ENCODE results near the gene AIPL1.

Gene AIPL1

DNA sequence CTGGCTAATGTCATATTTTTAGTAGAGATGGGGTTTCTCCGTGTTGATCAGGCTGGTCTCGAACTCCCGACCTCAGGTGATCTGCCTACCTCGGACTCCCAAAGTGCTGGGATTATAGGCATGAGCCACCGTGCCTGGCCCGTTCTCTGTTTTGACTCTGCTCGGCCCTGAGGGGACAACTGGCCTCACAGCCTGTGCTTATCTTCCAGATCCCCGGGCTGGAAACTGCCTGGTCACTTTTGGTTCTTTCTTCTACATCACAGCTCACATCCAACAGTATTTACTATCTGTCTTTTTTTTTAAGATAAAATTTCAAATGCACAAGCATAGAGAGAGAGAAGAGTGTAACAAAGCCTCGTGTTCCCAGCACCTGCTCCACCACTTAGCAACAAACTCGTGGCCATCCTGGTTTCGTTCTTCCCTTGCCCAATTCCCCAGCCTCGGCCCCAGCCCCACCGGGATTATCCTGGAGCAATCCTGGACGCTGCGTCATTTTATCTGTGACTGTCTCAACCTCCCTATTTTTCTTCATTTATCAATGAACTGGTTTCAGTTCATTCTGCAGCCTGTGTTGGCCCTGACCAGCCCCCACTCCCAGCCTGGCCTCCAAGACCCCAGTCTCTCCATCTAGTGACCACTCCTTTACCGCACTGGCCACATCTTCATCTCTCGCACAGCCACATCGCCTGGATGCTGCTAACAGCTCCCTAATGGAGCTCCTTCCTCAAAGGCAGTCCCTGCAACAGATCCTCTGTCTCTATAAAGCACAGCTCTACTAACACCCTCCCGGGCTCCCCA lies 30.5 kb upstream of the AIPL1 start:
- DNase-seq, result no peak

DNA sequence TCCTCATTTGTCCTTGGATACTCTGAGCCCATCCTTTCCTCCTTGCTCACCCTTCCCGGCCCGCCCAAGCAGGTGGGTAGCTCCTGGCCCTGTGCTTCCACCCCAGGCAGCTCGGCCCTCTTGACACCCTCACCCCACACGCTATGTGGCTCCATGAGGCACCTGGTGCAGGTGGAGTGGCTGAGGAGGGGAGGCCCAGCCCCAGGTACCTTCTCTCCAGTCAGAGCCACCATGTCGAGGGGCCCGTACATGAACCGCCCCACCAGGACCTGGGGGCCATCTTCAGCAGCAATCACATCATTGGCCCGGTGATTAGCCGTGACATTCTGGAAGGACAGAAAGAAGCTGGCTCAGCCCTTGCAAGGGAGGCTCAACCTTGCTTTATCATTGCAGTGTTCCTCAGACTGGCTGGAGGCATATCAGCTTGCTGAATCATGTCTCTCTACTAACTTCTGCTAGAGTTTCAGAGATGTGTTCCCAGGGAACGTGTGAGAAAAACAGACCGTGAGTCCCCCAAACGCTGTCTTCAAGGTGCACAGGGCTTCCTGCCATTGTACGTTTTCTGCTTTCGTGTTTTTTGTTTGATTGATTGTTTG lies 29.6 kb upstream of the AIPL1 start:
- DNase-seq, result no peak

DNA sequence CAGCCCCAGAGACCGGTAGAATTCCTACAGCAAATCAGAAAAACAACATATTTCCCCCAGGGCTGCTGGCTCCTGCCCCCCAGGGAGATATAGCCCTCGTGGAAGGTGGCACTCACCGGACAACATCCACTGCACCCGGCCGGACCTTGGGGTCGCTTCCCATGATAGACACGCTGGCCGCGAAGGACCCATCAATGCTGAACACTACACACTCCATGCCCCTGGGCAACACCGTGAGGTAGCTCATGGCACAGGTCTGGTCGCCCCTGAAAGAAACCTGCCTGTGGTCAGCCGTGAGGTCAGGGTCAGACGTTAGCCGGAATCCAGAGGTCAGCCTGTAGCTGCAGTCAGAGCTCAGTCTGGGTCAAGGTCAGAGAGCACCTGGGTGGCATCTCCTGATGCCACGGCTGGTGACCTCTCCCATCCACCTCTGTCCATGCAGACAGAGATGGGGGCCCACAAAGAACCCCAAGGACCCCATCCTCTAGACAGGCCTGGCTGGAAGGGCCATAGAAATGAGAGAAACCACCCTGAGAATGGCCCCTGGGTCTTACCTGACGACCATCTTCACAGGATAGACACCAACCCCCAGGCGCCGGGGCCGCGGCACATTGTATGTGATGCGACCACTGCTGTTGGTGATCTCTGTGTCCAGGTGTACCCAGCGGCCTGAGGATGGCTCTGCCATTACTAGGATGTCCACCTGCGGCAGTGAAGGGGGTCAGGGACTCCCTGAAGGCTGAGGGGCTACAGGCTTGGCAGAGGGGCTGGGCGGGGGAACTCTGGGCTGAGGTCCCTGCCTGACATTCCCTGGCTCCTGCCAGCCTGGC lies 28.9 kb upstream of the AIPL1 start:
- no peak for DNase-seq

DNA sequence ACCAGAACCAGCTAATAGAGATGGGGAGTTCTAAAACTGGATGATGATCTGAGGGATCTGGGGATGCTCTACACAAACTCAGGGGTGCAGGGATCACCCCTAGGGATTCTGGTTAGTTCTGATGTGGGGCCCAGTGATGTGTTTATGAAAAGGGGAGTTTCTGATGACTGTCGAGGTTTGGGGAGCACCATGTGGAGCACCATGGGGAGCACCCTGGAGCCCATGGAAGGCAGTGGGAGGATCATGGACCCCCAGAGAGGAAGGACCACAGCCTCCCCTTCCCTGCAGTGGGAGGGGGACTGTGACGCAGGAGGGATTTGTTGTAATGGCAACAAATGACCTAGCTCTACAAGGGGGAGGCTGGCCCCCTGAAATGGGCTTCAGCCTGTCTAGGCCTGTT lies 27.8 kb upstream of the AIPL1 start:
- DNase-seq, result no peak

DNA sequence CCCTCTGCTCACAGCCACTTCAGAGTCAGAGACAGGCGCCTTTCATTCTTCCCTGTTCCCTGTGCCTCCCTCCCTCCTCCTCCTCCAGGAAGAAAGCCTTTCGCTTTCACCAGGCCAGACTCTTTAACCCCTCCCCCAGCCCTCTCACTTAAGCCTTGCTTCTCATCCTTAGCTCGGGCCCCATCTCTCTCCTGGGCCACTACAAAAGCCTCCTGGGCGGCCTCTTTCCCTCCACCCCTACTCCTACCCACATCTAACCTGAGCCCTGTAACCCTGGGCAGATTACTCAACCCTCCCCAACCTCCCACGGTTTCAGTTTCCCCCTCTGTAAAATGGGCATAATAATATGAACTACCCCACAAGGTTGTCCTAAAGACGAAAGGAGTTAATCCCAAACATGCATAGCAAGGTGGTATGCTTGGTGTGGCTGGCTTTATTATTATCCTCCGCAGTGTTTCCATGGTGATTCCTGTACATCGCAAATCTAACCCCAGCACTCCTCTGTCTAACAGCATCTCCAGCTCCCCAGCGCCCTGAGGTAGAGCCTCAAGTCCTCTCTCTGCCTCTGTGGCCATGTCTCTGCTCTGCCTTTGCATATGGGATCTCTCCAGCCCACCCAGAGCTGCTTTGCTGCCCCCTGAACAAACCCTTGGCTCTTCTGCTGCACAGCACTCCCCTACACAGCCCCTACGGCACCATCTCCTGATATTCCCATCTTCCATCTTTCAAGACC lies 27.0 kb upstream of the AIPL1 start:
- DNase-seq, result no peak

DNA sequence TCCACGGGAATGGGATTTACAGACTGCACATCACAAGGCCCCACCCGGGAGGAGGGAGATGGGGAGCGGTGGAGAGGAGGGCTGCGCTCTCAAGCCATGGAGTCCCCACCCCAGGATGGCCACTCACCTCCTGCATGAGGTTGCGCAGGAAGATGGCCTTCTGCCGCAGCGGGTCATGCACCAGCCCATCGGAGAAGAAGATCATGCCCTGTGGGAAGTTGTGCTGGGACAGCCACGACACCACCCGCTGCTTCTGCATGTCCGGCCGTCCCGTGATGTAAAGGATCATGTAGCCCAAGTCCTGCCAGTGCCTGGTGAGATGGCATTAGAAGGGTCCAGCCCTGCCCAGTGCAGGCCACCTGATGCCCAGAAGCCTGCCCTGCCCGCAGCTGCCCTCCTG lies 26.3 kb upstream of the AIPL1 start:
- no peak for DNase-seq

DNA sequence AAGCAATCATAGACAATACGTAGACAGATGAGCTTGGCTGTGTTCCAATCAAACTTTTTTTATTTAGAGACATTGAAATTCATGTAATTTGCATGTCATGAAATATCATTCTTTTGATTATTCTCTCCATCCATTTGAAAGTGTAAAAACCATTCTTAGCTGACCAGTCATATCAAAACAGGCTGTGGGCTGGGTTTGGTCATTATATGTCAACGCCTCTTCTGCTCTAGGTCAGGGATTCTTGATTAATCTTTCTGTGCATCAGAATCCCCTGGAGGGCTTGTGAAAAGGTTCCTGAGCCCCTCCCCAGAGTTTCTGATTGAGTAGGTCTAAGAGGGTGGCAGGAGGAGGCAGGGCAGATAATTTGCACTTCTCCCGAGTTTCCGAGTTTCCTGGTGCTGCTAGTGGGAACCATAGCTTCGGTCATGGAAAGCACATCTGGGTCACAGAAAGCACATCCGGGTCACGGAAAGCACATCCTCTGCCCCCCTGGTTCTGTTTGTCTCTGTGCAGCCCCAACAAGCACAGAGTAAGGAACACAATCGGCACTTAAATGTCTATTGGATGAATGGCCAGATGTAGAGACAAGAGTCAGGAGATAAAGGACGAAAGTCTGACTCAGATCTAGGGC lies 25.7 kb upstream of the AIPL1 start:
- DNase-seq, result no peak

DNA sequence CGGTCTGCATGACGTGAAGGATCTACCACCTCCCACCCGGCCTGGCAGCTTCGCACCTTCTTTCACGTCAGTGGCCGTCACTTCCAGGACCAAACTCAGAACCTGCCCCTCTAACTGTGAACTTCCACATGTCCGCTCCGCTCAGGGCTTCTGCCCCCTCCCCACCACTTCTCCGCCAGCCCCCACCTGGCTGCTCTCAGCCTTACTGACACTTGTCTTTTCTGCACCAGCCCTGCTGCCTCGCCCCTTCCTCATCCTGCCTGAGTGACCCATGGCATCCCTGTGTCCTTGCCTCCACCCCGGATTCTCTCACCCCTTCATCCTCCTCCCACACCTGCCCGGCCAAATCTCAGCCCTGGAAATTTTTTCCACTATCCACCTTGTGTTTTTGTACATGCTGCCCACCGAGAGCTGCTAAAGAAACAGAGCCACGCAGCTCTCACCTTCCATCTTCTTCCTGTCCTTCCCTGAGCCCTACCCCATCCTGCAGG lies 23.6 kb upstream of the AIPL1 start:
- no peak for DNase-seq

DNA sequence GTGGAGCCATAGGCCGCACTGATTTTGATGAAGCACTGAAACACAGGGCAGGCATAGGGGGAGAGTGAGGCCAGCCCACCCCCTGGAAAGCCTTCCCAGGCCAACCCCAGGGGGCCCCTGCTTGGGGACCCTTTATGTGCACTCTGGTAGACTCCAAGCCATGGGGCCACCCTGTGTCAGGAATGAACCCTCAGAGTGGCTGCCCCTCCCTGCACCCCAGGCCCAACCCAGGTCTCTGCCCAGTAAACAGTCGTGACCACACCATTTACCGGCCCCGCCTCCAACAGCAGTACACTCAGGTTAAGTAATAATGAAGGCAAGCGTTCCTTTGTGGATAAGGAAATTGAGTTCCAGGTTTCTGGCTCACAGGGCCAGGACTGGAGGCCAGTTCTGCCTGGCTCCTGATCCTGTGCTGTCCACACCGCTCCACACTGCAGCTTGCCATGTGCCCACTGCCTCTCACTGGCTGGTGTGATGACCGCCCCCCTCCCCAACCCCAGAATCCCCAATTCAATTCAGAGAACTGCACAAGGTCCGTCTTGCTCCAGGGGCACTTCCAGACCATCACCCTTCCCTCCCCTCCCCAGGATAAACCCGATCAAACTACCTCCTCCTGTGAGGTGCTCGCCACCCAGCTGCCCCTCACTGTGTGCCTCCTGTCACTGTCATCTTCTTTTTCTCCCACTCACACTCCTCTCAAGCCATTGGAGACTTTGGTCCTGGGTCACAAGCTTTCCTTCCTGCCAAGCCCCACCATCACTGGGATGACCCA lies 23.0 kb upstream of the AIPL1 start:
- DNase-seq, result no peak

DNA sequence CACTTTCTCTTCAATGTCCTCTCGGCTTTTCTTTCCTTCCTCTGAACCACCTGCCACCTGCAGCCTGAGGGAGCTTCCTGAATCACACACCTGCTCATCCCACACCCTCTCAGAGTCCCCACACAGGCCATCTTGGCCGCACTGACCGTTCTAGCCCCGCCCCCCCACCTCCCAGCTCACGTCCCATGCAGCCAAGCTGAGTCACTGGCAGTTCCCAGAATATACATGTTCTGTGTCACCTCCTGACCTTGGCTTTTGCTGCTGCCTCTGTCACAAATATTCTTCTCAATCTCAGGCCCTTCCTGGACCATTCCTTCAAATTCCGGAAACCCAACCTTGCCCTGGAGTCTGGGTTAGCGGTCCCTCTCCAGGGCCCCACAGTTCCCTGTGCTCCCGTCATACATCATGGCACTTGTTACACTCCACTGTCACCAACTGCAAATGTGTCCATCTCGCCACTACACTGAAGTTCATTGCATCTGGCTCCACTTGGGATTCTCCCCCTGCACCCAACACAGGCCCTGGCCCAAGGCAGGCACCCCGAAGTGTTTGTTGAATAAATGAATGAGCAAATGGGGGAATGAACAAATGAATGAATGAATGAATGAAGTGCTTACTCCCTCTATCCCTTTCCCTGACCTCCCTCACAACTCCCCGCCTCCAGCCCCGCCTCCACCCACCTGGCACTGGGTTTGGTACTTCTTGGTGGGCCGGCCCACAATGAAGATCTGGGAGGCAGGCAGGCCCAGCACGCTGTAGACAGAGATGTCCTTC lies 22.2 kb upstream of the AIPL1 start:
- DNase-seq, result no peak

DNA sequence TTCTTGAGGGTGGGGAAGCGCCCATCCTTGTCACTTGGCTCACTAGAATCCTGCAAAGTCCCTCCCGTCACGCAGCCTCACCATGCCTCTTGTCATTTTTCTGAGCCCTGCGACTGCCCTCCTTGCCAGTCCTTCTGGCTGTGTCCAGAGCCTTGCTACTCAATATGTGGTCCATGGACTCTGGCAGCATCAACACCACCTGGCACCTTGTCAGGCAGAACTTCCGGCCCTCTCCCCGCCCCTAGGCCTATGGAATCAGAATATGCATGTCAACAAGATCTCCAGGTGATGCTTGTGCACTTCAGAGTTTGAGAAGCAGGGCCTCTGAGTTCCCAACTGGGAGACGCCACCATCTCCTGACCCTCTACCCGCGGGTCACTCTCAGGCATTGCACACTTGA lies 21.4 kb upstream of the AIPL1 start:
- DNase-seq, result no peak

DNA sequence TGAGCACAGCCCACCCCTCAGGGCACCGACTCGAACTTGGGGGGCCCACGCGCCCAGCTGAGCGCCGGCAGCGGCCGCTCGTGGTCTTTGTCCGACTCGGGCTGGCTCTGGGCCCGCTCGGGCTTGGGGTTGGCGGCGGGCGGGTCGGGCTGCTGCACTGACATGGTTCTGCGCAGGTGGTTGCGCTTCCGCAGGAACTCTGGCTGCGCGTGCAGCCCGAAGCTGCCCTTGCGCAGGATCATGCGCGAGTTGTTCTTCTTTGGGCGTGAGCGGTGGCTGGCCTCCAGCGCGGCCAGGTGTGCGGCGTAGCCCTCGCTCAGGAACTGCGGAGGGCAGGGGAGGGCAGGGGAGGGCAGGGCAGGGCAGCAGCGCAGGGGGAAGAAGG lies 20.4 kb upstream of the AIPL1 start:
- no peak for DNase-seq

DNA sequence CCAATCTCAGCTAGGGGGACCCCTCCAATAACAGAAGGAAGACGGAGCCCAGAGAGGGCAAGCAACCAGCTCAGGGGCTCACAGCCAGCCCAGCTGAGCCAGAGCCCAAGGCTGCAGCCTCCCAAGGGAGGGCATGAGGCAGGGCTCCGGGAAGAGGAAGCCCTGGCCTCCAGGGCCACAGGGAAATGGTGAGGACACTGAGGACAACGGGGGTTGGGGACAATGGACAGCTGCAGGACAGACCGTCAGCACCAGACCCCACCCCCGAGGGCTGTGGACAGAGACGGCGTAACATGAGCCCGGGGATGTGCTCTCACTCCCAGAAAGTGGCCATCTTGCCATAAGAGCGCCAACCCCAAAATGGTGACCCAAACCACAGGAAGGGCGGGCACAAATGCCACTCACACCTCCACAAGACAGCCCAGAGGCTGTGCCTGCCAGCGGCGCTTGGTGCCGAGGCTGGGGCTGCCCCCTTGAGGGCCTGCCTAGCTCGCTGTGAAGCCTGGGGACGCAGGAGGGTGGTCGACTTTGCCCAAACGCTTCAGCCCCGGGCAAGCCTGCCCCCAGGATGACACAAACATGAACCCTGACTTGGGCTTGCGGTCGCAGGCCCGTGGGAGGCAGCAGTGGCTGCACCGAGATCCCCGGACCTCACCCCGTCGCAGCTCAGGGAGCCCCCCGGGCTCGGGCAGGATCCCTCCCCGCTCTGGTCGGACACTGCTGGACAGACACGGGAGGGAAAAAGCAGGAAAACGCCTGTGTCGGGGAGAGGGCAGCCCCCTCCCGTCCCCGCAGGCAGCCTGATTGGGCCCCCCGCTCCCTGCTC lies 19.8 kb upstream of the AIPL1 start:
- no peak for DNase-seq

DNA sequence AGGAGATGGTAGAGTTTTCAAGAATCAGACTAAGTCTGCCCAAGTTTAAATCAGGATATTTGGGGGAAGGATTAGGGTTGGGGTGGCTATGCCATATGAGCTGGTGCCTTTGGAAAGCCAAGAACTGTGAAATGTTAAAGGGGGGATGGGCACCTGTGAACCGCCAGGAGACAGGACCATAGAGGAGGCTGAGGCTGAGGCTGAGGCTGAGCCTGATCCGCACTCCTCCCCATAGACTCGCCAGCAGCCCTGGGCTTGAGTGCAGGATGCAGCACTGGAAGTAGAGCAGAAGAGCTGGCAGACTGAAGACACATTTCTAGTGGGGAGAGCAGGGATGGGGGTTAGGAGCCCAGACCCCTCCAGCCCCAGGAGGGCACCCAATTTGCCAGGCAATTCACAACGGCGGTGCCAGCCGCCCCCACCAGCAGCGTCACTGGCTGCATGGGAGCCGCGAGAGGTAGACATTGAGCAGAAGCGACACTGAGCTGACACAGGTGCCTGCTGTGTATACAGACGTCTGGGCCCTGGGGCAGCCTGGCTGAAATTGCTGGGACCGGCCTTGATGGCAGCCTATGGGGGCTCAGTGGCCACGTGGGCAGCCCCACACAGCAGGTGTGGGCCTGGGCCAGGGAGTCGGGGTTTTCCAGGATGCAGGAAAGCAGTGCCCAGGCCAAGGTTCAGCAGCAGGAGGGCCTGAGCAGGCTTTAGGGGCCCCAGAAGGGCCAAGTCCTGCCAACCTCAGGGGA lies 18.5 kb upstream of the AIPL1 start:
- no peak for DNase-seq

DNA sequence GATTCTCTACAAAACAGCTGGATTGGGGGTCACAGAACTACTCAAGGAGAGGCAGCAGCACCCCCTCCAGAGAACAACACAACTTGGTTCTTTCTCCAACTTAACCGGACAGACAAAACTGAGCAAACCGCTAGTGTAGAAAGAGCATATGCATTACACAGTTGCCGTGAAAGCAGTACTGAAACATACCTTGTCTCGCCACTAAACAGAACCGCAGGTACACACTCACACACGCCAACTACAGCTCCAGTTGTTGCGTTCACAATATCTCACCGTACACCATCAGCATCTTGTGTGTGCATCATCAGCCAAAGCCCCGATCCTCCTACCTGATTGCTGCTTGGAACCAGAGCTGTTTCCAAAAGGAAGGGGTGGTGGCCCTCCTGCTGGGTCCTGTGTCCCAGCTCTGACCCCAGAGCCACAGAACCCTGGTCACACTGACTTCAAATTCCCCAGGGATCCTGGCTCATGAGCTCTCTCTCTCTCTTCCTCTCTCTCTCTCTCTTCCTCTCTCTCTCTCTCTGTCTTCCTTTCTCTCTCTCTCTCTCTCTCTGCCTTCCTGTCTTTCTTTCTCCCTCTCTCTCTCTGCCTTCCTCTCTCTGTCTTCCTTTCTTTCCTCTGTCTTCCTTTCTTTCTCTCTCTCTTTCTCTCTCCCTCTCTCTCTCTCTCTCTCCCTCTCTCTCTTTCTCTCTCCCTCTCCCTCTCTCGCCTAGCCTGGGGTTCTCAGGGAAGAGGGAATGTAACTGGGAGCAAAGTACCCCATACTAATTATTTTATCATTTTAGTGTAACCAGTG lies 17.7 kb upstream of the AIPL1 start:
- DNase-seq, result no peak

DNA sequence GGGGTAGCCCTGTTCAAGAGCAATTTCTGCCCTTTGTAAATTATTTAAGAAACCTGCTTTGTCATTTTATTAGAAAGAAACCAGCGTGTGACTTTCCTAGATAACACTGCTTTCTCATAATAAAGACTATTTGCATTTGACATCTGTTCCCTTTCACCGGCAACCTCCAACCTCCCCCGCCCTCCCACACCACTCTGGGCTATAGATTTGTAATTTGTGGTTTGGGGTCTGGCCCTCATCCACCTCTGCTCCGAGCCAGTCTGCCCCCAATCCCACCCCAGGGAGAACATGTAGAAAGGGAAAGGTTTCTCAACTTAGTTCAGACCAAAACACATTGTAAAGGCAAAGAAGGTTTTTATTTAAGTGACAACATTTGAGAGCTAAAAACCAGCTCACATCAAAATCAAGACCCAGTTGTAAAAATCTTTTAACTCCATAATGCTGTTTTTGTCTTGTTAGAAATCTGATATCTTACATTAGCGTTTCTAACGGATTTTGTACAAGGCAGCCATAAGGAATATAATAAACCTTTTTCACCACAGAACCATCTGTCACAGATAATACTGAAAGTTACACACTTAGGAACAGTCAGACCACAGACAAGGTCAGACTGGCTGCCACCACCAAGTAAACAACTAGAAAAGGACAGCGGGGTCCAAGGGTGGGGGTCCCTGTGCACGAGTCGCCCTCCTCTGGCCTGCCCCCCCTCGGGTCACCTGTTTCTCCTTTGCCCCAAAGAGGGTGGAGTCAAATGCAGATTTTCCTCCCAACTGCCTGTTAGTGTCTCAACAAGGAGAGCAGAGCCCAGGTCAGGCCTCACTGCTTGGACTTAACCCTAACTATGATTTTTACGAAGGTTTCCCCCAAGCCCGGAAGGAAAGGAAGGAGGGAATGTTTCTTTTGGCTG lies 16.3 kb upstream of the AIPL1 start:
- DNase-seq, result no peak

DNA sequence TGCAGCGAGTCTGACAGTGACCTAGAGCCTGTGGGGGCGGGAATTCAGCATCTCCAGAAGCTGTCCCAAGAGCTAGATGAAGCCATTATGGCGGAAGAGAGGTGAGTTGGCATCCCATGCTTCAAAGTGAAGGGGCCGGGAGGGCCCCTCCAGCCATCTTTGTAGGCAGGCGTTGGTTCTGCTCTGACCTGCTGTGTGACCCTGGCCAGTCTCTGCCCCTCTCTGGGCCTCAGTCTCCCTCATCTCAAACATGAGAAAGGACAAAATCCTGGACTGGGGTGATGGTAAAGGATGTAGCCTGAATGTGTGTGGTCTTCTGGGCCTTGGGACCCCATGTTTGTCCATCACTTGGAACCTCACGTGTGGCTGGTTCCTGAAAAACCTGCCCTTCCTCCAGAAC lies 14.4 kb upstream of the AIPL1 start:
- DNase-seq, result no peak
